HG02852 (cell line): ENCODE results near the gene RBM3.

Experiments used
- ATAC-seq: cut with Tn5 transposase; IDR thresholded peaks from one replicate; pipeline ENCODE4 v1.9.1; 2021; ENCODE audit warnings: mild to moderate bottlenecking, moderate library complexity; ENCODE audit not compliant: unreplicated experiment

Gene RBM3

DNA sequence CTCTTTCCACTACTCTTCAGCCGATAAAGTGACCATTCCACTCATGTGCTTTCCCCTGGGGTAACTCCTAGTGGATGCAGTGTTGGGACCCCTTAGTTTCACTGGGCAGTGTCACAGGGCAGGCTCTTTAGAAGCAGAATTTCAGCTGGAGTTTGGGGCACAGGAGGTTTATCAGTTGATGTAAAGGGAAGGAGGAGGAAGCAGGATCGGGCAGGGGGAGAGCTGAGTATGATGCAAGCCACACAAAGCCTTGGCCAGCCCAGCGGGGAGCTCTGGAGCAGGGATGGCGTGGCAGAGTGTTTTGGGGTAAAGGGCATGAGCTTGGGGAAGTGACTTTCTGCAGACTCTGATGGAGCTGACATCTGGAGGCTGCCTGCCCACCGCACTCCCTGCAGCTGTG is 42.3 kb downstream of the RBM3 start:
- ATAC-seq: no peak

DNA sequence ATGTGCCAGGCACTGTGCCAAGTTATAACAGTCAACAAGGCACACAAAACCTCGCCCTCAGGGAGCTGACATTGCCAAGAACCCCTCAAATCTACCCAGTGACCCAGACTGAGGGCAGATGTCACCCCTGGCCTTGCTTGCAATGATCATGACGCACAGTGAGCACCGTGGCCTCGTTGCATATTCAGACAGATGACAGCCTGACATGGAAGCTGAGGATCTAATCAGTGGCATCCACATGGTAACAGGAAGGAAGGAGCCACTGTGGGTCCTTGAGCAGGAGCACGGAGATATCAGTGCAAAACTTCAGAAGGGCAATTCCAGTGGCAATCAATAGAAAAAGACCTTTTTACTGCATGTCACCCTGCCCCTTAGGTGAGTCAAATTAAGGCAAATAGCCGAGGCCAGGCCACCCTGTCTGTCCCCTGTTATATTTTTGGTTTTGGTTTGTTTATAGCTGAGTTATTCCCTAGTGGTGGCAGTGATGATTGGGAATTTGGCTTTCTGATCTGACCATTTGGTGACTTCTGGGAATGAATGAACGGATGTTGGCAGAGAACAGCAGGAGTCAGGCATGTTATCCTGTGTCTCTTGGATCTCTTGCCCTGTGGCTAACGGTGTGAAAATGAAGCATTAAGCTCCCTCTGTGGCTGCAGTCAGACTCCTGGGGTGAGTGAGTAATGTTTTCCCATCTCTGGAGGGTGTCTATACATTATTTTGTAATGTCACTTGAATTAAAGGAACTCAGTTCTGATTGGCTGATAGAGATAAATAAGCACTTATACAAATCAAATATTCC is 43.5 kb downstream of the RBM3 start:
- ATAC-seq: no peak

DNA sequence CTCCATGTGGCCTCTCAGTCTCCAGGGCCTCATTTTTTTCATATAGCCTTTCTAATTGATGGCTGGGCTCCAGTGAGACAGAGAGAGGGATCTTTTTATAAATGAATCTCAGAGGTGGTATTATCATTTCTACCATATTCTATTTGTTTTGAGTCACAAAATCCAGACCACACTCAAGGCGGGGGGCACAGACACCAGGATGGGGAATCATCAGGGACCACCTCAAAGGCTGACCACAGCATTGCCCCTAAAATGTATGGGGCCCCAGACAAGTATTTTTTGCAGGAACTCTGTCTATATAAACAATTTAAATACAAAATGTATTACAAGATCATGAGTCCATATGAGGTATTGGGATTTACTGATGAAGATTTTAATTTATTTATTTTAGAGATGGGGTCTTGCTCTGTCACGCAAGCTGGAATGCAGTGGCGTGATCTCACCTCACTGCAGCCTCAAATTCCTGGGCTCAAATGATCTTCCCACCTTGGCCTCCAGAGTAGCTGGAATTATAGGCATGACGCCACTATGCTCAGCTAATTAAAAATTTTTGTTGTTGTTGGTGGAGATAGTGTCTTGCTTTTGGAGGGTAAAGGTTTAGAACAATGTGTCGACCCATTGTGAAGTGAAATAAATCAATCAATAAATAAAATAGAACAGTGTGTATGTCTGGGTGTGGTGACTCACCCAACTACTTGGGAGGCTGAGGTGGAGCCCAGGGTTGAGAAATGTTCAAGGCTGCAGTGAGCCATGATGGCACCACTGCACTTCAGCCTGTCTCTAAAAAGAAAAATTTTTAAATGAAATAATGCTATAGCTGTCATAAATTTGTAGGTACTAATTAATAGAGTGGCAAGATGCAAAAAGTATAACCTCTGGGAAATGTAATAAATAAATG is 52.4 kb downstream of the RBM3 start:
- ATAC-seq: no peak
